HG03521 (cell line): Measurements from ENCODE around the gene HLA-C.
A peak's percentile ranks its signal among the peaks of the same experiment; 100 is the strongest.
"Not testable (repeated sequence)": the region's sequence is repeated elsewhere in the genome, so short reads cannot be mapped to it uniquely, and the experiment has no call there.

Experiments used
- ATAC-seq: cut with Tn5 transposase; IDR thresholded peaks from one replicate; pipeline ENCODE4 v1.9.1; 2021; ENCODE audit warnings: mild to moderate bottlenecking, moderate library complexity; ENCODE audit not compliant: unreplicated experiment

The HLA-C gene

GRCh38 chr6:31270788-31271640 lies 878 bp downstream of the HLA-C start:
- peak; percentile 31 for ATAC-seq

- no peak for ATAC-seq
Measured at GRCh38 chr6:31268836-31269235, 3.1 kb downstream of the HLA-C start.

GRCh38 chr6:31268369-31268765 lies 3.5 kb downstream of the HLA-C start:
- ATAC-seq, result no peak

DNA sequence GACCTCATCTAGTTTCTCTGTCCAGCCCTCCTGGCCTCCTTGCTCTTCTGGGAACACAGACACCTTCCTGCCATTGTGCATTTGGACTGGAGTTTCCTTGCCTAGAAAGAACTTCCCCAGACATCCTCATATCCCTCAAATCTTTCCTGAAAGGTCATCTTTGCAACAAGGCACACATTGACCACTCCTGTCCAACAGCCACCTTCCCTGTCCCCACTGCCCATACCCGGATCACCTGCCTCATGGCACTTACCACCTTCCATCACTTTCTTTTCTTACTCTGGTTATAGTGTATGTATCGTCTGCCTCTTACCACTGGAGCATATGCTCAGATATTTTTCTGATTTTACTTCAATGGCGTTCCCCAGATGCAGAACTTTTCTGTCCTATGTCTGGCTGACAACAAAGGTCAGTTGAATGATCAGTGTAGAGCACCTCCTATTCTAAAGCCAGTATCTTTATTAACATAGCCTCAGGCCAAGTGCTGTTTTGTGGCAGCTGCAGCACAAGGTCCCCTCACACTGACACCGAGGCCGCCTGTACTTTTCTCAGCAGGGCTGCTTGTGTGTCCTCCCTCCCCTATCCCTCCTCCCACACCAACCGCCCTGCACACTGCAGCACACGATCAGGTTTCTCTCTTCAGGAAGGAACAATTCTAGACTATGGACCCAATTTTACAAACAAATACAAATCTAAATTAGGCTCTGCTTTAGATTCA lies 4.1 kb downstream of the HLA-C start:
- ATAC-seq, result no peak

GRCh38 chr6:31266567-31267360 lies 5.1 kb downstream of the HLA-C start:
- ATAC-seq, result no peak

GRCh38 chr6:31265926-31266325 lies 6.0 kb downstream of the HLA-C start:
- no peak for ATAC-seq

GRCh38 chr6:31263346-31263933 lies 8.5 kb downstream of the HLA-C start:
- ATAC-seq, result not testable (repeated sequence)

DNA sequence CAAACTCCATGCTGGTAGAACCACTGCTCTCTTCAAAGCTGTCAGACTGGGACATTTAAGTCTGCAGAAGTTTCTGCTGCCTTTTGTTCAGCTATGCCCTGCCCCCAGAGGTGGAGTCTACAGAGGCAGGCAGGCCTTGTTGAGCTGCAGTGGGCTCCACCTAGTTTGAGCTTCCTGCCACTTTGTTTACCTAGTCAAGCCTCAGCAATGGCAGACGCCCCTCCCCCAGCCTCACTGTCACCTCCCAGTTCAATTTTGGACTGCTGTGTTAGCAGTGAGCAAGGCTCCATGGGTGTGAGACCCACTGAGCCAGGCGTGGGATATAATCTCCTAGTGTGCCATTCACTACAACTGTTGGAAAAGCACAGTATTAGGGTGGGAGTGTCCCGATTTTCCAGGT lies 11.9 kb downstream of the HLA-C start:
- not testable (repeated sequence) for ATAC-seq

GRCh38 chr6:31252625-31253024 lies 19.3 kb downstream of the HLA-C start:
- ATAC-seq, result no peak

GRCh38 chr6:31251261-31251660 lies 20.6 kb downstream of the HLA-C start:
- no peak for ATAC-seq

DNA sequence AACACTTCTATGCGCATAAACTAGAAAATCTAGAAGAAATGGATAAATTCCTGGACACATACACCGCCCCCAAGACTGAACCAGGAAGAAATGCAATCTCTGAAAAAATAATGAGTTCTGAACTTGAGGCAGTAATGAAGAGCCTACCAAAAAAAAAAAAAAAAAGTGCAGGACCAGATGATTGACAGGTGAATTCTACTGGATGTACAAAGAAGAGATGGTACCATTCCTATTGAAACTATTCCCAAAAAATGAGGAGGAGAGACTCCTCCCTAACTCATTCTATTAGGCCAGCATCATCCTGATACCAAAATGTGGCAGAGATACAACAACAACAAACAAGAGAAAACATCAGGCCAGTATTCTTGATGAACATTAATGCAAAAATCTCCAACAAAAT lies 22.7 kb downstream of the HLA-C start:
- ATAC-seq, result no peak

- ATAC-seq, result no peak
Measured at GRCh38 chr6:31247813-31248212, 24.1 kb downstream of the HLA-C start.

GRCh38 chr6:31246051-31246521 lies 25.8 kb downstream of the HLA-C start:
- no peak for ATAC-seq

DNA sequence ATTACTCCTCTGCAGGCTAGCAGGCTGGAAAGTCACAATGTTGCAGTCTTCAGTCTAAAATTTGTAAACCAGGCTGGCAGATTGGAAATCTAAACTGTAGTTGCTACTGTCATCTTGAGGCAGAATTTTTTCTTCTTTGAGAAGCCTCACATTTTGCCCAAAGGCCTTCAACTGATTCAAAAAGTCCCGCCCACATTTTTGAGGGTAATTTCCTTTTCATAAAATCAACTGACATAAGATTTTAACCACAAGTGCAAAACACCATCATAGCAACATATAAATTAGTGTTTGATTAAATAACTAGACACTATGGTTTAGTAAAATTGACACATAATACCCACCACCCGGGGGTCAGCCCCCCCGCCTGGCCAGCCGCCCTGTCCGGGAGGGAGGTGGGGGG lies 28.4 kb downstream of the HLA-C start:
- no peak for ATAC-seq

DNA sequence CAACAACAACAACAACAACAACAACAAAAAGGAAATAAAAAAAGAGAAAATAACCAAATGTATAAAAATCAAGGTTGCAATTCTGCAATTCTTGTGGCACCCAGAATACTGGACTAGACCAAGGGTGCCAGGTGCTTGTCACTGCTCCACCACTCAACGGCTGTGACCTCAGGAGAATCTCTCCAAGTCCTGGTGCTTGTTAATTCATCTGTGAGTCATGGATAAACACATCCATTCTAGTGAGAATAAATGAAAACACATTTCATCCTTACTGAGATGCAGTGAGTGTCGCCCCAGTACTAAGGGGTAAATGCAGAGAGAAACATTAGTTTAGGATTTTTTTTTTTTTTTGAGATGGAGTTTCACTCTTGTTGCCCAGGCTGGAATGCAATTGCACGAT lies 32.0 kb downstream of the HLA-C start:
- no peak for ATAC-seq

DNA sequence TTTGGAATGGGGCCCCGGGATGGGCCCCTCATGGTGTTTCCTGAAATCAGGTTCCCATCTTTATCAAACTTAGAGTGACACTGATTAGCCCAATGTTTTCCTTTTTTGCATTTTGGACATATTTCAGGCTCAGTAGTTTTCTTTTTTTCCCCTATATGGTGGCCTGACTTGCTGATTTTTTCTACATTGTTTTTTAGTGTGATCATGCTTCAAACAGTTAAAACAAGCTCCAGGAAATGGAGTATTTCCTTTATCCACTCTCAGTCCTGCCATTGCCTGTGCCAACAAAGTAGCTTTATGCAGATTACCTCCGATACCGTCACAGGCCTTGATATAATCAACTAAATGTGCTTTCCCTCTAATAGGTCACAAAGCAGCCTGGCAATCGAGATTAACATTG lies 37.8 kb downstream of the HLA-C start:
- not testable (repeated sequence) for ATAC-seq

DNA sequence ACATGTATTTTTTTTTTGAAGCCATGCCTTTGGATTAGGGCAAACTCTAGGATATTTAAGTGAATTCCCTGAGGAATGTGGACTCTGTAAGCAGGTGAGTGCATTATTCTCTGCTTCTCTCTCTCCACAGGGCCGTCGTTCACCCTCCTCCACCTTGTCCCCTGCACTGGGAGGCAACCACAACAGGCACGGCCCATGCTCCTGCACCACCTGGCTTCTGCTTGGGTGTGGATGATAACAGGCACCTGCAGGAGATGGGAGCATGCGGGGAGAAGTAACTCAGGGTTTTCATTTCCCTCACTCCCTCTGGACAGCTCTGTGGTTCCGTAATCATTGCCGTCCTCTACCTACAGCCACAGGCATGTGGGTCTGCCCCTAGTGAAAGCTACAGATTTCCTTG lies 43.4 kb downstream of the HLA-C start:
- ATAC-seq, result no peak

DNA sequence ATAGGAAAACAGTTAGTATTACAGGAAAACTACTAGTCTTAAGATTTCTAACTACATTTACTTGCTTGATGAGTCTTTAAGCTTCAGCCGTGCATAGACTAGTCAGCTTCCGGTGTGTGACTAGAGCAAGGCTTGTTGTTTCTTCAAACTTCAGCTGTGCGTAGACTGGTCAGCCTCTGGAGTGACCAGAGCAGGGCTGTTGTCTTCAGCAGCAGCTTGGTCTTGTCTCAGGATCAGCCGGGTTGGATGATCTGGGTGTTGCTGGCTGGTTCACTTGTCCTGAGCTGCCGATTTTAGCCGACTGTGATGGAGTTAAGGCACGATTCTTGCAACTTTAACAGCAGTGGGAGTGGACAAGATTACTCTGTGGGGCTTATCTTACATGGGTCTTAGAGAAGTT lies 44.7 kb downstream of the HLA-C start:
- ATAC-seq, result no peak

DNA sequence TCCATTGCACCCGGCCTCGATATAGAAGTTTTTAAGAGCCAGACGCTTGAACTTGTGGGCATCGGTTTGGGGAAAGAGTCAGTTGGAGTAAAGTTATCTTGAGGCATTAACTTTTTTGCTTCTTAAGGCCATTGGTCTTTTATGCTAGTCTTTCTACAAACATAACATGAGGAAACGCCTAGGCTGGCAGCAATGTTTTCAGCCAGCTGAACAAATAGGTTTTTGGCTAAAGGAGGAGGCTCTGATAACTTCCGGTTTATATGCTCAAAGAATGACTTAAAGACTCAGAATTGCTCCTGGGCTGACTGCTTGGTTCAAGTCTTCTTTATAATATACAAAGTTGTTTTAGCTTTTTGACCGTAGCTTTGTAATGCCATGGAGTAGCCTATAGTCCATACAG lies 46.2 kb downstream of the HLA-C start:
- no peak for ATAC-seq

DNA sequence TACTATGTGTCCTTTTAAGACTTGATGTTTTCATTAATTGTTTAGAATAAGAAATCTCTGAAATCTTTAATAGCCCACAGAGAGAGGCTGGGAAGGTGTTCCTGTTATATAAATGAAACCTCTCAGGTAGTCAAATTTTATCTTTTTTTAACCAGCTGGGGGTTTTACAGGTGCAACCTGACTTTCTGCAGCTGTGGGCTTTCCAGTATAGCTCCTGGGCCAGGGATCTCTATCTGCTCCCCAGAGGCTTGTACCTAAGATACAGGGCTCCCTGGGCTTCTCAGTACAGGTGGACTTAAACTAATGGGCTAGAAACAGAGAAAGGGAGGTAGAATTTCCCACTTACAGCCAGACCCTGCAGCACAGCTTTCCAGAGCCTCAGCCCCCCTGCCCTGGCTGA lies 49.4 kb downstream of the HLA-C start:
- ATAC-seq, result no peak
